ENCODE measurements around the gene MATCAP1.

Gene MATCAP1
- long read RNA-seq, donor 1, partial matches to known transcripts: 0 of 5 reads
- long read RNA-seq, donor 1, other reads (novel, unspliced or antisense): 0 of 5 reads
- long read RNA-seq, donor 2: 0 reads
- long read RNA-seq, donor 3, partial matches to known transcripts: 0 of 2 reads
- long read RNA-seq, donor 3, other reads (novel, unspliced or antisense): 0 of 2 reads
- long read RNA-seq, donor 4, partial matches to known transcripts: 0 of 3 reads
- long read RNA-seq, donor 4, other reads (novel, unspliced or antisense): 0 of 3 reads
- long read RNA-seq, donor 5, partial matches to known transcripts: 20 of 51 reads
- long read RNA-seq, donor 5, other reads (novel, unspliced or antisense): 28 of 51 reads
- long read RNA-seq, donor 6, partial matches to known transcripts: 0 of 3 reads
- long read RNA-seq, donor 6, other reads (novel, unspliced or antisense): 0 of 3 reads
- long read RNA-seq, donor 7: 0 reads
- long read RNA-seq, donor 8, partial matches to known transcripts: 0 of 1 reads
- long read RNA-seq, donor 8, other reads (novel, unspliced or antisense): 0 of 1 reads

DNA sequence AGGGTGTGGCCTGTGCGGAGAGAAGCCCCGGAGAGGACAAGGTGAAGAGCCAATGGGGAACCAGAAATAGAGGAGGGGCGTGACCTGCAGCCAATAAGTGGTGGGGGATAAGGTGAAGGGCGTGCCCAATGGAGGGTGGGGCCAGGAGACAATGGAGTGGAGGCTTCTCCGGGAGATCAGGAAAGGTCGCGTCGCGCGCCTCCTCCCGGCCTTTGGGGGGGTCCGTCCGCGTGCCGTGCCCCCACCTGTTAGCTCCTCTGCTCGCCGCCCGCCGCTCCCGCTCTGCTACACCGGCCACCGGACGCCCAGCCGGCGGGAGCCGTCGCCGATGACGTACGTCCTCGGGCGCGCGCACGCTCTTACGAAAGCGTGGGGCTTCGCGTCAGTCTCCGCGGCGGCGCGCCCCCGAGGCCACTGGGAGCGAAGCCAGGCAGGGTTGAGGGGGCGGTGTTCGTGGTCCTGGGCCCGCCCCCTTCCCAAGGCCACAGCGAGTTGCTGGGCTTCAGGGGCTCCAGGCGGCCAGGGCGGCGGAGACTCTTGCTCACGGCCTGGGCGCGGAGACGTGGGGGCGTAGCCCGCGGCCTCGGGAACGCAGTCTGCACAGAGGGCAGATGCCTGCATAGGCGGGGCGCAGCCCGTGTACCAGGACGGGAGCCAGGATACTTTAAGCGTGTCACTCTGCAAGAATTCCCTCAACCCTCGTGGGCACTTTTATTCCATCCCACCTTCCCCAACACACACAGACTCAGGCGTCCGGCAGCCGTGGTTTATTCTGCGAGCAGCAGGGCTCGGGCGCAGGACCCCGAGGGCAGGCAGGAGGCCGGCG is at the start of gene MATCAP1:
Gene MATCAP1 (minus strand): TSS at position 337 of the 826 bp plus-strand sequence. CDS start 3,353 bp downstream, outside the sequence.
- peak; percentile 100 for DNase-seq

GRCh38 chr16:67230809-67231660 is 47.3 kb upstream of the MATCAP1 start:
- DNase-seq: no peak

- DNase-seq: no peak
These were observed 46.4 kb upstream of the MATCAP1 start for GRCh38 chr16:67229906-67230808.

DNA sequence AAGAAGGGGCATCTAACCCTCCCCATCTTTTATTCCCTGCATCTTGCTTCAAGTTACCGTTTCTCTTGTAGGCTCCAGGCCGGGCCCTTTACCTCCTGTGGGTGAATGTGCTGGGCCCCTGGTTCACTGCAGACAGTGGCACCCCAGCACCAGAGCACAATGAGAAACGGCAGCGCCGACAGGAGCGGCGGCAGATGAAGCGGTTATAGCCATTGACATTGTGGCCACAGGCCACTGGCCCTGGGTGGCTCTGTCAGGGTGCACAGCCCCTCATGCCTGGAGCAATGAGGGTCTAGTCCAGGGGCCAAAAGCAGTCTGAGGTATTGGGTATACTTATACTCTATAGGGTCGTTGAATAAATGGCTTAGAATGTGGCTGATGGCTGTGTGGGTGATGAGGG is 45.1 kb upstream of the MATCAP1 start:
- no peak for DNase-seq

DNA sequence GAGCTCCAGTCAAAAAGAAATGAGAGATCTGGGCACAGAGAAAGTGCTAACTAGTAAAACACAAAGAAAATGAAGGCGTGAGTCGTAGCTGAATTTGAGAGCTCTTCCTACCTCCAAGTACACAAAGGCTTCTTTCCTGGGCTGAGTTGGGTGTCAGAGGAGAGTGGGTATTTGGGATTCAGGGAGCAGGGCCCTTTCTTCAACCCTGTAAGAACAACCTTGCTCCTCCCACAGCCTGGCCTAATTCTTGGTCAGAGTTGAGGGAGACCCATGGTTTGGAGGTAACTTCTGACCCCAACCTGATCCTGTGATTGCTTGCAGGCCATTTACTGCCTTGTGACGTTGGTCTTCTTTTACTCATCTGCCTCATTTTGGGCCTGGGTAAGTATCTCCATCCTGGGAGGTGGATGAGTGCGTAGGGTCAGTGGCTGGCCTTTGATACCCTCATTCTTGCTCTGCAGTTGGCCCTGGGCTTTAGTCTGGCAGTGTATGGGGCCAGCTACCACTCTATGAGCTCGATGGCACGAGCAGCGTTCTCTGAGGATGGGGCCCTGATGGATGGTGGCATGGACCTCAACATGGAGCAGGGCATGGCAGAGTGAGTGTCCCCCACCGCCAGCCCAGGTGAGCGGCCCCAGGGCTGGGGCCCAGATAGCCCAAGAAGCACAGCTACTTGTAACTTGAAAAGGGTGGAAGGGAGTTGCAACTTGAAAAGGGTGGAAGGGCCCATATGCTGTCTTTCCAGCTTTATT is 44.4 kb upstream of the MATCAP1 start:
- no peak for DNase-seq

DNA sequence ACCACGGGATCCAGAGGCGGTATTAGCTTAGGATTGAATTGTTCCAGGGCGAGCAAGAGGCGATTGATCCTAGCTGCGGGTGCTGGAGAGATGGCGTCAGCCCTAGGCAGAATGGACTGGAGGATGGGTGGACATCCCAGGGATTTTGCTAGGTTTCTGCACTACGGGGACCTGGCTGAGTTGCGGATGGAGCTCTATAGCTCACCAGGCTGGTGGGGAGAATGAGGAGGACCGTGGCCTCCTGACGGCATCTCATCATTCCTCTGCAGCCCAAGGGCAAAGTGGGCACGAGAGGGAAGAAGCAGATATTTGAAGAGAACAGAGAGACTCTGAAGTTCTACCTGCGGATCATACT is 43.8 kb upstream of the MATCAP1 start:
- DNase-seq: no peak

GRCh38 chr16:67226804-67227566 is 43.2 kb upstream of the MATCAP1 start, which contains the start of gene TMEM208:
Gene TMEM208 (plus strand): TSS chr16:67227130. CDS start chr16:67227219, 89 bp downstream.
- DNase-seq: peak; percentile 92

DNA sequence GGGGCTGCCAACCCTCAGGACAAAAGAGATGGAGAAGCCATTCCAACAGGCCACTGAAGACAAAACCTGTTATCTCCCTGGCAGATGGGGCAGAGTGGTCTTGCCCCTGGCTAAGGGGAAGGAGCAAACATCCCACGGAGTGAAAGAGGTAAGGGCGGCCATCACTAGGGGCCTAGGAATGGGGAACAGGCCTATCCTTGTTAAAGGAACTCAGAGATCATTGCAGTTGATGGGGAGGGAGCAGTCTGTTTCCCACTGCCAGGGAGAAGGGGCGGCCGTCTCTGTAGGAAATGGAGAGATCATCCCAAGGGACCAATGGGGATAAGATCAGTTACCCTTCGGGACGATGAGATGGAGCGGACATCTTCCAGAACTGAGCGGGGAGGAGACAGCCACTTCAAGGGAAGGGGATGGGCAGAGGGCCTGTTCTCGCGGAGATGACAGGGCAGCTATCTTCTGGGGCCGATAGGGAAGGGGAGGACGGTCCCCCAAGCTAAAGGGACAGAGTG is 42.6 kb upstream of the MATCAP1 start:
- DNase-seq: no peak

DNA sequence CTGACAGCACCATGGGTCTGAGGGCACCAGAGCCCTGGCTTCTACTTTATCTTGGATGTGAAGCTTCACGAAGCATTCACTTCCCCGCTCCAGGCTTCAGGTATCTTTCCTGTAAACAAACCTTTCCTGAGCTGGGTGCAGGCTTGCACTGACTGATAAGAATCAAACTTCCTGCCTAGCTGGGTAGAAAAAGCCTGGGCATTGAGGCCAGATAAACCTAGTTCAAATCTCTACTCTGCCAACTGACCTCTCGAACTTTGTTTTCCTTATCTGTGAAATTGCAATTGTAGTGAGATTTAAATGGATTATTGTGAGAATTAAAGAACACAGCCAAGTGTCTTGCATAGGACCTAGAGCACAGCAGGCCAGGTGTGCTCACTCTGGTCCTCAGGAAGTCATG is 40.2 kb upstream of the MATCAP1 start:
- no peak for DNase-seq

DNA sequence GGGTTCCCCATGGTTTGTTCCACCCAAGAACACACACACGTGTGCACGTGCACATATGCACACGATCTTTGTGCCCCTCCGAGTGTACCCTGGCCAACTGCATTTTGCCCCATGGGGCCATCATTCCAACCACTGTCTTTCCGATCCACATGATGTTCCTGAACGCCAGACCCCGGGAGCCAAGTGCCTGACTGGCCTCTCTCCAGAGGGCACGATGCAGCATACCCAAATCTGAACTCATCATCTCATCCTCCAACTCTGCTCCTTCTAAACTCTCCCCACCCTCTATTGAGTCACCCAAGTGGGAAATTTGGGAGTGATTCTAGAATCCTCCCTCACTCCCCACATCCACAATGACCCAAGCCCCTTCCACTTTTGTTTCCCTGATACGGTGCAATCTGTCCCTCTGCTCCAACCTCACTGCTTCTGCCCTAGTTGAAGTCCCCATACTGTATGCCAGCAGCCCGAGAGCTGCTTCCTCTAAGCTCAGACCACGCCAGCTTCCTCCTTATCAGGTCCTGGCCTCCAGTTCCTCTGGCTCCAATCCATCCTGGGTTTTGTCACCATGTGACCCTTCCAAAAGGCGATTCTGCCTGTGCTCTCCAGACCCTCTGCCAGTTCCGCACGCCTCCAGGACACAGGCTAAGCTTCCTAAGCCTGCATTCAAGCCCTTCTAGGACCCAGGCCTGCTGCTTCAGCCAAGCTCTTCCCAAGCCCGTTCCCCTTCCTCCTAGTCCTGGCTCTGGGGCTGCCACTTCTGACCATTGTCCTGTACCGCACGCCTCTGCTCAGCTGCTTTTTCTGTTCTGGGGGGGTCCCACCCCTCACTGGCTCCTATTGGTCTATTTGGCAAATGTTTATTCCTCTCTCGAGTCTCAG is 33.1 kb upstream of the MATCAP1 start:
- DNase-seq: no peak

GRCh38 chr16:67215706-67216105 is 31.9 kb upstream of the MATCAP1 start:
- DNase-seq: no peak

DNA sequence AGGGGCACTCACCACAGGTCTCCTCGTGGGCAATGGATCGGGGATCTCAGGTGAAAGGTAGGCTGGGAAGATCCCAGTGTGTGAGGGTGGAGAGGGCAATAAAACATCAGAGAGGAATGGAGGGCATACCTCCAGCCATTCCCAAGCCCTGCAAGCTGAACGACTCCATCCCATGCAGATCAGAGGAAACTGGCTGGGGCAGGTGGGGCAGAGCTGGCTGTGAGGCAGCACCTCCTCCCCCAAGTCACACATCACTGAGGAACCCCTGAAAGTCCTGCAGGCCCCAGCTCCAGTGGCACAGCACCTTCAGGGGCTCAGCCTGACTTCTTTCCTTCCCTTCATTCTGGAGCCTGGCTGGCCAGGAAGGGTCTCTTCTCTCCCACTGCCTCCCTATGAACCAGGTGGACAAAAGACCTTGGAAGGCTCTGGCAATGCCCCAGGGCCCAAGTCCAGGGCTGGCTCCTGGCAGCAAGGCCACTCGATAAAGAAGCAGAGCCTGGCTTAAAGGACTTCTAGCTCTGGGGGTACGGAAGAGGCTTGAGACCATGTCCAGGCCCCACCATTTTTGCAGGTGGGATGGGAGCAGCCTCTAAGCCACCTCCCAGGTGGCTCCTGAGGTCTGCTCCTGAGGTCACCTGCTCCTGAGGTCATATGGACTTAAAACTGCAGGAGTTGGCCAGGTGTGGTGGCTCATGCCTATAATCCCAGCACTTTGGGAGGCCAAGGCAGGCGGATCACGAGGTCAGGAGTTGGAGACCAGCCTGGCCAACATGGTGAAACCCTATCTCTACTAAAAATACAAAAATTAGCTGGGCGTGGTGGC is 29.6 kb upstream of the MATCAP1 start:
- DNase-seq: no peak

DNA sequence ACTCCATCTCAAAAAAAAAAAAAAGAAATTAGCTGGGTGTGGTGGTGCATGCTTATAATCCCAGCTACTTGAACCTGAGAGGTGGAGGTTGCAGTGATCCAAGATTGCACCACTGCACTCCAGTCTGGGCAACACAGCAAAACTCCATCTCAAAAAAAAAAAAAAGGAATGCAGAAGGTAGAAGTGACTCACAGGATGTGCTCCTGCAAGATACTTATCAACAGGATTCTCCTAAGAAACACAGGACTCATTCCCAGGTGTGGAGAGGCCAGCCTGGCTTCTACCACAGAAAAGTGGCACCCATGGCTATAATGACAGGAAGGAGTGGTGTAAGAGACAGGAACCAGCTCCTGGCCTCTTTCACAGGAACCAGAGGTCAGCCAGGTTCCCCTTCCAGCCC is 29.0 kb upstream of the MATCAP1 start:
- no peak for DNase-seq

GRCh38 chr16:67211674-67212073 is 27.9 kb upstream of the MATCAP1 start:
- DNase-seq: no peak

GRCh38 chr16:67210069-67210937 is 26.5 kb upstream of the MATCAP1 start:
- DNase-seq: no peak

GRCh38 chr16:67209565-67209964 is 25.8 kb upstream of the MATCAP1 start:
- no peak for DNase-seq

Data from right kidney (tissue), 9 donors.